Caco-2 (cell line): ENCODE results near the gene COL1A2. TPM values are rescaled to one million over a fixed set of nuclear protein-coding genes. Genes with fewer than 3 reads are reported as not detected.

Source experiments
- BruUV-seq: library from RNA; stranded (reverse); fragments of 400-500 nt; replicated peaks from 2 replicates; lab custom pipeline; 2021; lab: Mats Ljungman, UMichigan
- CTCF ChIA-PET: fragments of 300-600 bp; sonication (Branson Sonifier 250); formaldehyde crosslinking; loops from one replicate; lab custom pipeline; 2022; ENCODE audit warnings: antibody characterized with exemption; lab: Charles Lee
- POLR2A ChIA-PET: fragments of 300-600 bp; sonication (Branson Sonifier 250); formaldehyde crosslinking; loops from one replicate; lab custom pipeline; 2022; ENCODE audit warnings: antibody characterized with exemption; lab: Charles Lee
- DNase-seq, 2 experiments: peaks; one replicate each; pipeline versions ENCODE4 v3.0.0 to v3.0.0-alpha.2; 2020 to 2022
- H3K27me3 ChIP-seq: replicated peaks from 2 replicates; pipeline ENCODE4 v1.6.0; 2011; ENCODE audit warnings: low read length; ENCODE audit not compliant: control insufficient read depth, insufficient read depth
- H3K36me3 ChIP-seq: 2 replicates; pipeline ENCODE4 v1.5.1; 2011; ENCODE audit warnings: low read length; ENCODE audit not compliant: control insufficient read depth, insufficient read depth
- H3K4me1 ChIP-seq: fragments of 250-450 bp; sonication (Bioruptor Pico); 2 replicates; pipeline ENCODE4 v1.5.1; 2020; ENCODE audit warnings: mild to moderate bottlenecking
- H3K4me3 ChIP-seq: 2 replicates; pipeline ENCODE4 v1.5.1; 2011; ENCODE audit warnings: low read depth, mild to moderate bottlenecking, control low read depth, low read length
- H3K9me3 ChIP-seq: fragments of 250-450 bp; sonication (Bioruptor Pico); 2 replicates; pipeline ENCODE4 v1.5.1; 2020; ENCODE audit warnings: mild to moderate bottlenecking, moderate library complexity
- H3K27ac Mint-ChIP-seq: one replicate; pipeline ENCODE4 v1.8.0; 2022; ENCODE audit warnings: mixed read lengths; ENCODE audit not compliant: unreplicated experiment
- H3K27me3 Mint-ChIP-seq: one replicate; pipeline ENCODE4 v1.8.0; 2022; ENCODE audit warnings: mixed read lengths; ENCODE audit not compliant: insufficient read depth, unreplicated experiment
- H3K36me3 Mint-ChIP-seq: one replicate; pipeline ENCODE4 v1.8.0; 2022; ENCODE audit warnings: mild to moderate bottlenecking, mixed read lengths; ENCODE audit not compliant: insufficient read depth, unreplicated experiment
- H3K4me1 Mint-ChIP-seq: one replicate; pipeline ENCODE4 v1.8.0; 2022; ENCODE audit warnings: low read depth, mixed read lengths; ENCODE audit not compliant: unreplicated experiment
- H3K4me3 Mint-ChIP-seq: one replicate; pipeline ENCODE4 v1.8.0; 2022; ENCODE audit warnings: mild to moderate bottlenecking, moderate library complexity, mixed read lengths; ENCODE audit not compliant: unreplicated experiment
- H3K9me3 Mint-ChIP-seq: one replicate; pipeline ENCODE4 v1.8.0; 2022; ENCODE audit warnings: mixed read lengths; ENCODE audit not compliant: unreplicated experiment
- CTCF ChIP-seq, 2 experiments: fragments of 200-600 bp in 1 of 2; IDR thresholded peaks; 1 replicate in 1 of 2; 2 replicates in 1 of 2; pipeline versions ENCODE4 v1.5.1 to v1.8.0; 2011 to 2022; ENCODE audit warnings: antibody characterized with exemption in 1 of 2, control low read depth in 1 of 2, inconsistent platforms in 1 of 2, low read depth in 1 of 2, low read length in 1 of 2, mild to moderate bottlenecking in 1 of 2, moderate library complexity in 1 of 2; ENCODE audit not compliant: insufficient read depth in 1 of 2, severe bottlenecking in 1 of 2, unreplicated experiment in 1 of 2
- intact Hi-C: fragments of 100-400 bp; cut with micrococcal nuclease; formaldehyde crosslinking; loops from one replicate; pipeline ENCODE4 v1.10.0; 2022; ENCODE audit not compliant: unreplicated experiment
- total RNA-seq: library from RNA; stranded (reverse); gene quantifications from 2 replicates; pipeline ENCODE4 v1.2.3, GENCODE V29; 2022

COL1A2 gene
- total RNA-seq, 1 experiment from 2014 or later: 2.6 TPM

GRCh38 chr7:94414481-94414880 lies 19.8 kb downstream of the COL1A2 start:
- H3K4me1 Mint-ChIP-seq: no peaks in the 10 kb centered on the region
- no peak overlapping the region for H3K4me3 Mint-ChIP-seq
- H3K4me1 ChIP-seq: no peaks in the 10 kb centered on the region
- DNase-seq: no peak
- H3K36me3 ChIP-seq: no peaks in the 10 kb centered on the region
- H3K9me3 ChIP-seq: no peaks in the 10 kb centered on the region
- H3K27me3 ChIP-seq: no peaks in the 10 kb centered on the region
- POLR2A ChIA-PET: no interaction called here
- H3K36me3 Mint-ChIP-seq: no peaks in the 10 kb centered on the region
- intact Hi-C loops: no loop called here
- no peaks in the 10 kb centered on the region for H3K9me3 Mint-ChIP-seq
- no peak for TF ChIP-seq CTCF (IDR thresholded peaks at IDR 0.05; ENCODE audit: insufficient read depth in 1 of 2, low read depth in 1 of 2, low read length in 1 of 2, severe bottlenecking in 1 of 2, unreplicated experiment in 1 of 2)
- H3K27me3 Mint-ChIP-seq: peaks cover 10% of the 10 kb centered on the region
- H3K4me3 ChIP-seq: no peak overlapping the region
- CTCF ChIA-PET: no interaction called here
- no TSS peak for BruUV-seq
- H3K27ac Mint-ChIP-seq: no peak overlapping the region

GRCh38 chr7:94414980-94415379 lies 20.3 kb downstream of the COL1A2 start:
- Histone ChIP-seq H3K36me3 (no peaks in the 10 kb centered on the region), H3K27me3 (no peaks in the 10 kb centered on the region), H3K9me3 (no peaks in the 10 kb centered on the region), H3K4me3 (no peak overlapping the region), H3K4me1 (no peaks in the 10 kb centered on the region)
- H3K27ac Mint-ChIP-seq: no peak overlapping the region
- H3K36me3 Mint-ChIP-seq: no peaks in the 10 kb centered on the region
- ChIA-PET CTCF (no interaction called here), POLR2A (no interaction called here)
- TF ChIP-seq CTCF (IDR thresholded peaks at IDR 0.05; ENCODE audit: insufficient read depth in 1 of 2, low read depth in 1 of 2, low read length in 1 of 2, severe bottlenecking in 1 of 2, unreplicated experiment in 1 of 2): no peak
- DNase-seq: no peak
- BruUV-seq: no TSS peak
- no peak overlapping the region for H3K4me3 Mint-ChIP-seq
- no peaks in the 10 kb centered on the region for H3K4me1 Mint-ChIP-seq
- no peaks in the 10 kb centered on the region for H3K9me3 Mint-ChIP-seq
- H3K27me3 Mint-ChIP-seq: peaks cover 12% of the 10 kb centered on the region
- intact Hi-C loops: no loop called here

GRCh38 chr7:94417306-94417705 lies 22.6 kb downstream of the COL1A2 start:
- H3K27ac Mint-ChIP-seq: no peak overlapping the region

More at GRCh38 chr7:94417306-94417705, 22.6 kb downstream of the COL1A2 start:
- BruUV-seq: no TSS peak
- Histone ChIP-seq H3K27me3 (no peaks in the 10 kb centered on the region), H3K9me3 (no peaks in the 10 kb centered on the region), H3K4me3 (no peak overlapping the region), H3K36me3 (no peaks in the 10 kb centered on the region), H3K4me1 (no peaks in the 10 kb centered on the region)
- TF ChIP-seq CTCF (IDR thresholded peaks at IDR 0.05; ENCODE audit: insufficient read depth in 1 of 2, low read depth in 1 of 2, low read length in 1 of 2, severe bottlenecking in 1 of 2, unreplicated experiment in 1 of 2): no peak
- H3K4me3 Mint-ChIP-seq: no peak overlapping the region
- ChIA-PET POLR2A (no interaction called here), CTCF (no interaction called here)
- intact Hi-C loops: no loop called here
- H3K9me3 Mint-ChIP-seq: no peaks in the 10 kb centered on the region
- H3K27me3 Mint-ChIP-seq: peaks cover 16% of the 10 kb centered on the region
- no peak for DNase-seq
- no peaks in the 10 kb centered on the region for H3K36me3 Mint-ChIP-seq
- no peaks in the 10 kb centered on the region for H3K4me1 Mint-ChIP-seq
